A549 (cell line): ENCODE results near the gene MCTP1. TPM values are rescaled to one million over a fixed set of nuclear protein-coding genes. Genes with fewer than 3 reads are reported as not detected.

ENCODE experiments used
- ATAC-seq, 2 experiments: fragments of 200-7000 bp in 1 of 2; fragments of >200 bp in 1 of 2; cut with Nextera tagmentation in 1 of 2; cut with Tn5 transposase in 1 of 2; 3 replicates each; pipeline versions ENCODE4 v1.8.0 to v1.9.1; 2018 to 2020; ENCODE audit warnings: mild to moderate bottlenecking in 1 of 2, moderate library complexity in 1 of 2
- CTCF ChIA-PET: fragments of 300-600 bp; sonication (Branson Sonifier 250); formaldehyde crosslinking; extraction: SDS; loops from one replicate; lab custom pipeline; 2021; ENCODE audit warnings: antibody characterized with exemption, inconsistent platforms; lab: Yijun Ruan, JAX
- POLR2A ChIA-PET: fragments of 350-600 bp; formaldehyde crosslinking; extraction: SDS; loops from one replicate; lab custom pipeline; 2021; ENCODE audit warnings: antibody characterized with exemption, inconsistent platforms; lab: Yijun Ruan, JAX
- DNase-seq, 2 experiments: peaks; one replicate each; pipeline versions ENCODE4 v3.0.0 to v3.0.0-alpha.2; 2011 to 2016; ENCODE audit warnings: low read depth in 1 of 2, low spot score in 1 of 2
- FAIRE-seq: peaks from 2 replicates; lab custom pipeline; 2011; peaks lifted over from hg19 to GRCh38; lab: Jason Lieb, UNC
- H3K27ac ChIP-seq, 2 experiments: fragments of >200 bp; sonication (Bioruptor Twin); formaldehyde crosslinking; 3 replicates each; pipeline ENCODE4 v1.5.1; 2016 to 2017
- H3K4me1 ChIP-seq: fragments of >200 bp; sonication (Bioruptor Twin); formaldehyde crosslinking; 3 replicates; pipeline ENCODE4 v1.6.1; 2016
- H3K4me2 ChIP-seq: fragments of >200 bp; sonication (Bioruptor Twin); formaldehyde crosslinking; 3 replicates; pipeline ENCODE4 v1.6.1; 2016
- H3K4me3 ChIP-seq: fragments of >200 bp; sonication (Bioruptor Twin); formaldehyde crosslinking; 3 replicates; pipeline ENCODE4 v1.5.1; 2016
- H3K9me3 ChIP-seq: fragments of >200 bp; sonication (Bioruptor Twin); formaldehyde crosslinking; 3 replicates; pipeline ENCODE4 v1.6.1; 2016
- CTCF ChIP-seq: fragments of >200 bp; sonication (Bioruptor Twin); formaldehyde crosslinking; IDR thresholded peaks from 3 replicates; pipeline ENCODE4 v1.5.1; 2016
- E2F6 ChIP-seq: IDR thresholded peaks from 2 replicates; pipeline ENCODE4 v1.6.1; 2012; ENCODE audit warnings: low read depth, borderline replicate concordance
- EHF ChIP-seq: fragments of 250-450 bp; sonication (Bioruptor Pico); IDR thresholded peaks from 2 replicates; pipeline ENCODE4 v1.5.0; 2020; ENCODE audit warnings: mild to moderate bottlenecking
- EHMT2 ChIP-seq: fragments of 200-600 bp; sonication (generic); IDR thresholded peaks from 2 replicates; pipeline ENCODE4 v1.6.1; 2016; ENCODE audit warnings: antibody characterized with exemption, low read depth, mild to moderate bottlenecking, moderate library complexity
- FOSB ChIP-seq: fragments of 250-450 bp; sonication (Bioruptor Pico); IDR thresholded peaks from 2 replicates; pipeline ENCODE4 v1.5.0; 2020; ENCODE audit warnings: mild to moderate bottlenecking, moderate library complexity
- GATA3 ChIP-seq: IDR thresholded peaks from 2 replicates; pipeline ENCODE4 v1.6.1; 2012; ENCODE audit warnings: borderline replicate concordance
- HEYL ChIP-seq: fragments of 250-450 bp; sonication (Bioruptor Pico); IDR thresholded peaks from 2 replicates; pipeline ENCODE4 v1.8.0; 2021; ENCODE audit warnings: mild to moderate bottlenecking, moderate library complexity
- HOXA7 ChIP-seq: fragments of 250-450 bp; sonication (Bioruptor Pico); IDR thresholded peaks from 2 replicates; pipeline ENCODE4 v1.5.0; 2020; ENCODE audit warnings: mild to moderate bottlenecking, moderate library complexity
- HOXB5 ChIP-seq: fragments of 250-450 bp; sonication (Bioruptor Pico); IDR thresholded peaks from 2 replicates; pipeline ENCODE4 v1.5.0; 2020; ENCODE audit warnings: mild to moderate bottlenecking, moderate library complexity
- JUNB ChIP-seq: fragments of >200 bp; sonication (Bioruptor Twin); formaldehyde crosslinking; IDR thresholded peaks from 2 replicates; pipeline ENCODE4 v1.6.1; 2016
- KDM1A ChIP-seq: fragments of 200-600 bp; sonication (generic); IDR thresholded peaks from 2 replicates; pipeline ENCODE4 v1.6.1; 2016; ENCODE audit warnings: low read depth, mild to moderate bottlenecking
- KDM5A ChIP-seq: fragments of 200-600 bp; sonication (generic); IDR thresholded peaks from 2 replicates; pipeline ENCODE4 v1.6.1; 2016; ENCODE audit warnings: antibody characterized with exemption, mild to moderate bottlenecking
- MAX ChIP-seq: IDR thresholded peaks from 2 replicates; pipeline ENCODE4 v1.6.1; 2012
- MAZ ChIP-seq: fragments of 150-350 bp; IDR thresholded peaks from 2 replicates; pipeline ENCODE4 v1.6.1; 2014; ENCODE audit warnings: antibody characterized with exemption, low read depth, low read length, borderline replicate concordance
- NR3C1 ChIP-seq: fragments of >200 bp; sonication (Bioruptor Twin); formaldehyde crosslinking; IDR thresholded peaks from 3 replicates; pipeline ENCODE4 v1.6.1; 2017
- PBX3 ChIP-seq: IDR thresholded peaks from 2 replicates; pipeline ENCODE4 v1.6.1; 2012
- POLR2A ChIP-seq: IDR thresholded peaks from 2 replicates; pipeline ENCODE4 v1.6.1; 2012; ENCODE audit warnings: mild to moderate bottlenecking, low read length
- RAD21 ChIP-seq, 2 experiments: fragments of >200 bp in 1 of 2; sonication (Bioruptor Twin) in 1 of 2; formaldehyde crosslinking in 1 of 2; IDR thresholded peaks in 1 of 2; conservative IDR thresholded peaks in 1 of 2; 2 replicates in 1 of 2; 3 replicates in 1 of 2; pipeline ENCODE4 v1.6.1; 2012 to 2018; ENCODE audit warnings: inconsistent platforms in 1 of 2
- RARB ChIP-seq: fragments of 250-450 bp; sonication (Bioruptor Pico); IDR thresholded peaks from 2 replicates; pipeline ENCODE4 v1.8.0; 2021; ENCODE audit warnings: mild to moderate bottlenecking, moderate library complexity
- RCOR1 ChIP-seq: fragments of 150-350 bp; IDR thresholded peaks from 2 replicates; pipeline ENCODE4 v1.6.1; 2014; ENCODE audit warnings: antibody characterized with exemption, low read length, low read depth
- SMC3 ChIP-seq: fragments of >200 bp; sonication (Bioruptor Twin); formaldehyde crosslinking; IDR thresholded peaks from 3 replicates; pipeline ENCODE4 v1.6.1; 2018; ENCODE audit warnings: inconsistent platforms
- SREBF2 ChIP-seq: fragments of 450-650 bp; IDR thresholded peaks from 2 replicates; pipeline ENCODE4 v1.6.1; 2014; ENCODE audit warnings: mild to moderate bottlenecking, moderate library complexity
- TP53 ChIP-seq: fragments of 250-450 bp; sonication (Bioruptor Pico); IDR thresholded peaks from 2 replicates; pipeline ENCODE4 v1.5.0; 2021; ENCODE audit warnings: mild to moderate bottlenecking, moderate library complexity
- ZC3H11A ChIP-seq: fragments of 450-650 bp; IDR thresholded peaks from 2 replicates; pipeline ENCODE4 v1.6.1; 2014; ENCODE audit warnings: antibody characterized with exemption, mild to moderate bottlenecking
- whole genome bisulfite sequencing: methylation state at CpG from one replicate; pipeline ENCODE4 v1.1.6; 2017; ENCODE audit errors: missing lambda C conversion rate; 5-methylcytosine and 5-hydroxymethylcytosine counted together
- polyA plus RNA-seq, 4 experiments: library from polyadenylated mRNA; depleted of rRNA in 3 of 4; stranded (reverse); fragments of >200 nt; fragmentation: RNase III in 1 of 4; extraction: RNeasy Plus Mini Kit Qiagen cat#74134 plus additional on column Dnase treatment in 1 of 4; gene quantifications; 2 replicates in 3 of 4; 3 replicates in 1 of 4; pipeline ENCODE4 v1.2.3, GENCODE V29; 2011 to 2017

The MCTP1 gene
- polyA plus RNA-seq, 2 of the 4 experiments (the other 2 are of a cell fraction) = 5.4 to 6.9 TPM

GRCh38 chr5:95261437-95262175, 23.3 kb downstream of the MCTP1 start:
- DNase-seq (peak in 1 of 2 experiments; percentile 36), FAIRE-seq (no peak), ATAC-seq (peak; percentile 75; a peak in 4 of 6 replicates)
- H3K4me1 ChIP-seq = no peaks in the 10 kb centered on the region
- no peak overlapping the region for H3K27ac ChIP-seq
- H3K4me2 ChIP-seq = no peak overlapping the region
- CTCF ChIA-PET = interaction anchor here (0.5 to 7.3 kb wide), 12 partner anchors 12 to 314 kb away, joined by 3 to 68 read pairs (median 4); no protein-coding TSS in a partner anchor
- POLR2A ChIA-PET = no interaction called here
- 30% methylated on average over 4 of the region's 4 CpGs for WGBS
- H3K4me3 ChIP-seq = no peak overlapping the region
- TF ChIP-seq RAD21 (conservative IDR thresholded peaks at IDR 0.05 in 1 of 2, IDR thresholded peaks at IDR 0.05 in 1 of 2) = peak; percentile 61 to 69
- no peak for TF ChIP-seq RCOR1
- TF ChIP-seq CTCF = peak; percentile 68
- TF ChIP-seq SMC3 = peak; percentile 61
- no peak for TF ChIP-seq NR3C1
- no peak for TF ChIP-seq SREBF2
- TF ChIP-seq, all 56 proteins: peak for 3
- no peaks in the 10 kb centered on the region for H3K9me3 ChIP-seq

GRCh38 chr5:95256991-95257390, 27.9 kb downstream of the MCTP1 start:
- Histone ChIP-seq H3K4me1 (no peaks in the 10 kb centered on the region), H3K4me3 (no peak overlapping the region), H3K4me2 (no peak overlapping the region), H3K9me3 (no peaks in the 10 kb centered on the region), H3K27ac (no peak overlapping the region)
- no peak for DNase-seq
- ChIA-PET POLR2A (no interaction called here), CTCF (interaction anchor here (0.9 to 2.1 kb wide), 2 partner anchors 288 to 289 kb away, joined by 3 to 6 read pairs; no protein-coding TSS in a partner anchor)
- TF ChIP-seq RARB (CRISPR knock-in tag) = no peak
- no peak for TF ChIP-seq HOXA7 (CRISPR knock-in tag)
- TF ChIP-seq POLR2A = no peak
- no peak for TF ChIP-seq MAZ
- TF ChIP-seq TP53 = no peak
- no peak for TF ChIP-seq KDM1A
- no peak for TF ChIP-seq EHF (CRISPR knock-in tag)
- no peak for TF ChIP-seq EHMT2
- TF ChIP-seq KDM5A = no peak
- no peak for FAIRE-seq
- ATAC-seq = no peak

GRCh38 chr5:95256446-95256845, 28.4 kb downstream of the MCTP1 start:
- no peak for ATAC-seq
- Histone ChIP-seq H3K27ac (no peak overlapping the region), H3K4me2 (no peak overlapping the region), H3K9me3 (no peaks in the 10 kb centered on the region), H3K4me3 (no peak overlapping the region), H3K4me1 (no peaks in the 10 kb centered on the region)
- ChIA-PET CTCF (interaction anchor here (0.9 to 2.1 kb wide), 3 partner anchors 9 to 288 kb away, joined by 3 to 6 read pairs (median 3); no protein-coding TSS in a partner anchor), POLR2A (no interaction called here)
- TF ChIP-seq FOSB (CRISPR knock-in tag) (no peak), MAX (no peak), HEYL (CRISPR knock-in tag) (no peak), GATA3 (no peak), RAD21 (conservative IDR thresholded peaks at IDR 0.05 in 1 of 2, IDR thresholded peaks at IDR 0.05 in 1 of 2) (no peak), PBX3 (no peak), JUNB (no peak), SREBF2 (no peak), TP53 (no peak), HOXB5 (CRISPR knock-in tag) (no peak), KDM5A (no peak), E2F6 (no peak), ZC3H11A (no peak)
- no peak for DNase-seq
- FAIRE-seq = no peak
- WGBS = 5% methylated on average over 2 of the region's 2 CpGs
